HG03095 (cell line): ENCODE results near the gene CDCA3.

ENCODE experiments used
- ATAC-seq: cut with Tn5 transposase; IDR thresholded peaks from one replicate; pipeline ENCODE4 v1.9.1; 2021; ENCODE audit warnings: moderate library complexity; ENCODE audit not compliant: unreplicated experiment

The CDCA3 gene

GRCh38 chr12:6855322-6855721 lies 4.2 kb upstream of the CDCA3 start:
- no peak for ATAC-seq

GRCh38 chr12:6854036-6854435 lies 3.0 kb upstream of the CDCA3 start:
- no peak for ATAC-seq

GRCh38 chr12:6853626-6854025 lies 2.5 kb upstream of the CDCA3 start:
- no peak for ATAC-seq

- no peak for ATAC-seq
Observed at GRCh38 chr12:6852651-6853354, 1.7 kb upstream of the CDCA3 start.

- ATAC-seq = peak; percentile 68
Observed at GRCh38 chr12:6851921-6852650, 1.0 kb upstream of the CDCA3 start, which contains the start of gene USP5. Gene USP5, plus strand, starts transcription at chr12:6852150. Its CDS starts 30 bp downstream, at chr12:6852180.

GRCh38 chr12:6850796-6851152 lies 312 bp downstream of the CDCA3 start:
- no peak for ATAC-seq

- no peak for ATAC-seq
Observed at GRCh38 chr12:6849976-6850560, 1.0 kb downstream of the CDCA3 start.

- ATAC-seq = no peak
Observed at GRCh38 chr12:6849427-6849826, 1.7 kb downstream of the CDCA3 start.

GRCh38 chr12:6847676-6848075 lies 3.4 kb downstream of the CDCA3 start:
- no peak for ATAC-seq

GRCh38 chr12:6846316-6846869 lies 4.7 kb downstream of the CDCA3 start:
- ATAC-seq = no peak

GRCh38 chr12:6845395-6845794 lies 5.7 kb downstream of the CDCA3 start:
- no peak for ATAC-seq

- no peak for ATAC-seq
Observed at GRCh38 chr12:6843118-6843902, 7.8 kb downstream of the CDCA3 start.

GRCh38 chr12:6842075-6842474 lies 9.0 kb downstream of the CDCA3 start:
- no peak for ATAC-seq

- ATAC-seq = no peak
Observed at GRCh38 chr12:6840761-6841515, 10.1 kb downstream of the CDCA3 start, which contains the start of gene GNB3. Gene GNB3, plus strand, starts transcription at chr12:6840925. Its CDS starts 363 bp downstream, at chr12:6841288.

- no peak for ATAC-seq
Observed at GRCh38 chr12:6840330-6840729, 10.8 kb downstream of the CDCA3 start.

GRCh38 chr12:6839482-6840201 lies 11.4 kb downstream of the CDCA3 start:
- peak; percentile 87 for ATAC-seq

GRCh38 chr12:6838854-6839253 lies 12.2 kb downstream of the CDCA3 start:
- ATAC-seq = no peak

GRCh38 chr12:6837370-6838060 lies 13.6 kb downstream of the CDCA3 start:
- ATAC-seq = no peak

- ATAC-seq = no peak
Observed at GRCh38 chr12:6836851-6837250, 14.2 kb downstream of the CDCA3 start.
